Fibroblast of lung (primary cell): ENCODE results near the gene RSPH3. TPM values are rescaled to one million over a fixed set of nuclear protein-coding genes. Genes with fewer than 3 reads are reported as not detected.
"Not testable (repeated sequence)": the region's sequence is repeated elsewhere in the genome, so short reads cannot be mapped to it uniquely, and the experiment has no call there.

ENCODE experiments used
- DNase-seq, 2 donors: peaks; one replicate each; pipeline versions ENCODE4 v3.0.0 to v3.0.0-alpha.2; 2010; ENCODE audit warnings: low read depth in 2 of 2
- H2AFZ ChIP-seq: 2 replicates; pipeline ENCODE4 v1.5.1; 2012; ENCODE audit warnings: low read length, control low read depth, inconsistent platforms
- H3K27ac ChIP-seq: 2 replicates; pipeline ENCODE4 v1.5.1; 2011; ENCODE audit warnings: low read length, control low read depth; ENCODE audit not compliant: insufficient read depth
- H3K27me3 ChIP-seq: 2 replicates; pipeline ENCODE4 v1.5.1; 2011; ENCODE audit warnings: mild to moderate bottlenecking, low read length; ENCODE audit not compliant: control insufficient read depth, insufficient read depth
- H3K36me3 ChIP-seq: 2 replicates; pipeline ENCODE4 v1.5.1; 2011; ENCODE audit warnings: low read length; ENCODE audit not compliant: control insufficient read depth, insufficient read depth
- H3K4me1 ChIP-seq: 2 replicates; pipeline ENCODE4 v1.5.1; 2011; ENCODE audit warnings: low read length; ENCODE audit not compliant: control insufficient read depth, insufficient read depth; ENCODE audit errors: extremely low read depth
- H3K4me2 ChIP-seq: 2 replicates; pipeline ENCODE4 v1.5.1; 2011; ENCODE audit warnings: low read length, control low read depth; ENCODE audit not compliant: insufficient read depth; ENCODE audit errors: extremely low read depth
- H3K4me3 ChIP-seq, 4 experiments: fragments of 200-600 bp in 1 of 4; sonication (generic) in 1 of 4; replicated peaks in 1 of 4; 2 replicates each; pipeline ENCODE4 v1.5.1; 2011 to 2016; ENCODE audit warnings: low read length in 4 of 4, low read depth in 3 of 4, mild to moderate bottlenecking in 3 of 4, control low read depth in 2 of 4, inconsistent platforms in 1 of 4, mixed read lengths in 1 of 4; ENCODE audit not compliant: insufficient read depth in 1 of 4; ENCODE audit errors: control extremely low read depth in 1 of 4
- H3K79me2 ChIP-seq: 2 replicates; pipeline ENCODE4 v1.5.1; 2012; ENCODE audit warnings: mild to moderate bottlenecking, low read length, inconsistent platforms; ENCODE audit not compliant: control insufficient read depth, insufficient read depth
- H3K9ac ChIP-seq: 2 replicates; pipeline ENCODE4 v1.5.1; 2011; ENCODE audit warnings: mild to moderate bottlenecking, low read length, control low read depth; ENCODE audit not compliant: insufficient read depth
- H3K9me3 ChIP-seq: 2 replicates; pipeline ENCODE4 v1.5.1; 2012; ENCODE audit warnings: low read depth, low read length; ENCODE audit not compliant: control insufficient read depth, insufficient read depth
- H4K20me1 ChIP-seq: 2 replicates; pipeline ENCODE4 v1.5.1; 2011; ENCODE audit warnings: low read length; ENCODE audit not compliant: control insufficient read depth, insufficient read depth; ENCODE audit errors: extremely low read depth
- CTCF ChIP-seq, 2 donors: IDR thresholded peaks in 1 of 2; conservative IDR thresholded peaks in 1 of 2; 1 replicate in 1 of 2; 2 replicates in 1 of 2; pipeline ENCODE4 v1.5.1; 2011 to 2012; ENCODE audit warnings: low read length in 2 of 2, control low read depth in 1 of 2, inconsistent platforms in 1 of 2, low read depth in 1 of 2, mild to moderate bottlenecking in 1 of 2
- EZH2 ChIP-seq: IDR thresholded peaks from 2 replicates; pipeline ENCODE4 v1.5.1; 2012; ENCODE audit warnings: low read length, control low read depth, mild to moderate bottlenecking; ENCODE audit errors: missing control alignments
- polyA plus RNA-seq, 2 donors: library from polyadenylated mRNA; depleted of rRNA in 1 of 2; stranded (reverse) in 1 of 2; unstranded in 1 of 2; fragments of >200 nt; gene quantifications; 2 replicates each; pipeline ENCODE4 v1.2.1, GENCODE V29; 2011 to 2012; ENCODE audit warnings: missing spikeins in 1 of 2
- total RNA-seq: library from RNA; depleted of rRNA; stranded (reverse); fragments of >200 nt; gene quantifications from 2 replicates; pipeline ENCODE4 v1.2.1, GENCODE V29; 2014

Gene RSPH3
- total and polyA plus RNA-seq, 2 donors (not counting 1 experiment from before 2014, with no cell fraction given), result 2.3 to 5.9 TPM

- no peak for DNase-seq
- H3K9ac ChIP-seq, result no peak overlapping the region
- no peak overlapping the region for H3K27ac ChIP-seq
- no peak overlapping the region for H2AFZ ChIP-seq
- no peaks in the 10 kb centered on the region for H3K36me3 ChIP-seq
- H3K4me2 ChIP-seq, result no peak overlapping the region
- H3K4me1 ChIP-seq, result no peaks in the 10 kb centered on the region
- no peaks in the 10 kb centered on the region for H3K9me3 ChIP-seq
- peaks cover 9% of the 10 kb centered on the region for H3K27me3 ChIP-seq
- H3K4me3 ChIP-seq, result no peak overlapping the region
- no peaks in the 10 kb centered on the region for H3K79me2 ChIP-seq
- no peaks in the 10 kb centered on the region for H4K20me1 ChIP-seq
- TF ChIP-seq EZH2, result no peak
- TF ChIP-seq CTCF (conservative IDR thresholded peaks at IDR 0.05 in 1 of 2, IDR thresholded peaks at IDR 0.05 in 1 of 2; ENCODE audit: low read depth in 1 of 2, low read length in 2 of 2), result no peak
These were observed 41.2 kb upstream of the RSPH3 start for GRCh38 chr6:159041181-159041580.

DNA sequence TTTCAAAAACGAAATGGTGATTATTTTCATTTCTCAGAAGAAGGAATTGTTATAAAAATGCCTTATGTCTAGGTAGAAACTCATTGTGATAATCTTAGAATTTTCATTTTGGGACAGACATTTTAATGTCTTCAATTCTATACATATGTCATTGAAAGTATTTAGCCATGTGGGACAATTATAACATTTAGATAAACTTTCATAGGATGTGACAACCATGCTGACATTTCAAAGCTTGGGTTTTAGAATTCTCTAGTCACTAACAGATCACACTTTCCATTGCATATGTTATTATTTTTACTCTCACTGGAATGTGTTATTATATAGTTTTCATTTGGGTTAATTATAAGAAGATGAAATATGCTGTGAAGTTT is 39.9 kb upstream of the RSPH3 start:
- peaks cover 9% of the 10 kb centered on the region for H3K27me3 ChIP-seq
- DNase-seq, result no peak
- no peak overlapping the region for H3K4me2 ChIP-seq
- no peaks in the 10 kb centered on the region for H3K79me2 ChIP-seq
- H3K4me1 ChIP-seq, result no peaks in the 10 kb centered on the region
- H3K36me3 ChIP-seq, result no peaks in the 10 kb centered on the region
- no peak overlapping the region for H3K9ac ChIP-seq
- TF ChIP-seq CTCF (conservative IDR thresholded peaks at IDR 0.05 in 1 of 2, IDR thresholded peaks at IDR 0.05 in 1 of 2; ENCODE audit: low read depth in 1 of 2, low read length in 2 of 2) (no peak), EZH2 (no peak)
- H3K27ac ChIP-seq, result no peak overlapping the region
- no peak overlapping the region for H2AFZ ChIP-seq
- H4K20me1 ChIP-seq, result no peaks in the 10 kb centered on the region
- H3K9me3 ChIP-seq, result no peaks in the 10 kb centered on the region
- H3K4me3 ChIP-seq, result no peak overlapping the region

- Histone ChIP-seq H4K20me1 (no peaks in the 10 kb centered on the region), H3K36me3 (no peaks in the 10 kb centered on the region), H3K4me3 (no peak overlapping the region), H3K4me1 (no peaks in the 10 kb centered on the region), H3K9me3 (no peaks in the 10 kb centered on the region), H3K27ac (no peak overlapping the region), H3K4me2 (no peak overlapping the region), H3K79me2 (no peaks in the 10 kb centered on the region), H2AFZ (no peak overlapping the region), H3K9ac (no peak overlapping the region), H3K27me3 (peaks cover 3% of the 10 kb centered on the region)
- peak; percentile 13 to 46 for DNase-seq
- TF ChIP-seq CTCF (conservative IDR thresholded peaks at IDR 0.05 in 1 of 2, IDR thresholded peaks at IDR 0.05 in 1 of 2; ENCODE audit: low read depth in 1 of 2, low read length in 2 of 2) (no peak), EZH2 (no peak)
These were observed 39.2 kb upstream of the RSPH3 start for GRCh38 chr6:159038914-159039884.

DNA sequence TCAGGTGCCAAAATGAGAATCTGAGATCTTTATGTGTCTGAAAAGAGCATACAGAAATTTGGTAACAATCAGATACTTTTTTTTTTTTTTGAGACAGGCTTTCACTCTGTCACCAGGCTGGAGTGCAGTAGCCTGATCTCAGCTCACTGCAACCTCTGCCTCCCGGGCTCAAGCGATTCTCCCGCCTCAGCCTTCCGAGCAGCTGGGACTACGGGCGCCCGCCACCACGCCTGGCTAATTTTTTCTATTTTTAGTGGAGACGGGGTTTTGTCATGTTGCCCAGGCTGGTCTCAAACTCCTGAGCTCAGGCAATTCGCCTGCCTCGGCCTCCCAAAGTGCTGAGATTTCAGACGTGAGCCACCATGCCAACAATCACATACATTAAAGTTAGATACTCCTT is 38.3 kb upstream of the RSPH3 start:
- not testable (repeated sequence) for H3K4me2 ChIP-seq, H3K36me3 ChIP-seq, H3K9me3 ChIP-seq, DNase-seq, H4K20me1 ChIP-seq, H3K27me3 ChIP-seq, H3K9ac ChIP-seq, H3K4me1 ChIP-seq, H3K4me3 ChIP-seq, H2AFZ ChIP-seq, H3K79me2 ChIP-seq, H3K27ac ChIP-seq
